Measurements from ENCODE around the gene GATAD2A. TPM values are rescaled to one million over a fixed set of nuclear protein-coding genes. Genes with fewer than 3 reads are reported as not detected.

GATAD2A gene
- total and polyA plus RNA-seq, 10 of the 15 experiments (the other 5 are each of a cell fraction or from before 2014, with no cell fraction given), result 2.6 to 173 (median 32.0) TPM

DNA sequence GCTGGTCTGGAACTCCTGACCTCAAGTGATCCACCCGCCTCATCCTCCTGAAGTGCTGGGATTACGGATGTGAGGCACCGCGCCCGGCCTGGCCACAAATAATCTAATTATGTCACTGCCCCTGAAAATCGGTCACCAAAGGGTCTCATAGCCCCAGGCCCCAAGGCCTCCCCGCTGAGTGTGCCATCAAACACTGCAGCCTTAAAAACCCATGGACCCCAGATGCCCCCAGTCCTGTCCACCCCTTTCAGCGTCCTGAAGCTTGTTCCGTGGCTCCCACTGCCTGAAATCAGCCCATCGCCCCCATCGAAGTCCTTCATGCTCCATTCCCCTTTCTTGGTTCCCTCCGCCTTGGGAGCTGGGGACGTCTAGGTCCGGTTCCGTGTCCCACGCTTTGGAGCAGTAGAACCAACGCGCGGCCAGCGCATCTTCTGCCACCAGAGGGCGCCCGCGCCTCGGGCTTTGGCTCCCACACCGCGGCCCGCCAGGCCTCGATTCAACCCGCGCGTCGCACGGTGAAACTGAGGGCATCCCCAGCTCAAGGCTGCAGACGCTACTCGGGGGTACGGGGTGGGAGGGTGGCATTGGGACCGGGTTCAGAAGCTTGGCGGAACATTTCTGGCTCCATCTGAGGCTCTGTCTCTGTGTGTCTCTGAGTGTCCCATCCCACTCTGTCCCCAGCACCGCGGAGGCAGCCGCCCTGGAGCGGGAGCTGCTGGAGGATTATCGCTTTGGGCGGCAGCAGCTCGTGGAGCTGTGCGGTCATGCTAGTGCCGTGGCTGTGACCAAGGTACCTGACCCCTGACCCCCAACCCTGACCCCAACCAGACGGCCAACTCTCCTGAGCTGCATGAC is 126.7 kb downstream of the GATAD2A start (continued):
- TF ChIP-seq, protein P1, sequence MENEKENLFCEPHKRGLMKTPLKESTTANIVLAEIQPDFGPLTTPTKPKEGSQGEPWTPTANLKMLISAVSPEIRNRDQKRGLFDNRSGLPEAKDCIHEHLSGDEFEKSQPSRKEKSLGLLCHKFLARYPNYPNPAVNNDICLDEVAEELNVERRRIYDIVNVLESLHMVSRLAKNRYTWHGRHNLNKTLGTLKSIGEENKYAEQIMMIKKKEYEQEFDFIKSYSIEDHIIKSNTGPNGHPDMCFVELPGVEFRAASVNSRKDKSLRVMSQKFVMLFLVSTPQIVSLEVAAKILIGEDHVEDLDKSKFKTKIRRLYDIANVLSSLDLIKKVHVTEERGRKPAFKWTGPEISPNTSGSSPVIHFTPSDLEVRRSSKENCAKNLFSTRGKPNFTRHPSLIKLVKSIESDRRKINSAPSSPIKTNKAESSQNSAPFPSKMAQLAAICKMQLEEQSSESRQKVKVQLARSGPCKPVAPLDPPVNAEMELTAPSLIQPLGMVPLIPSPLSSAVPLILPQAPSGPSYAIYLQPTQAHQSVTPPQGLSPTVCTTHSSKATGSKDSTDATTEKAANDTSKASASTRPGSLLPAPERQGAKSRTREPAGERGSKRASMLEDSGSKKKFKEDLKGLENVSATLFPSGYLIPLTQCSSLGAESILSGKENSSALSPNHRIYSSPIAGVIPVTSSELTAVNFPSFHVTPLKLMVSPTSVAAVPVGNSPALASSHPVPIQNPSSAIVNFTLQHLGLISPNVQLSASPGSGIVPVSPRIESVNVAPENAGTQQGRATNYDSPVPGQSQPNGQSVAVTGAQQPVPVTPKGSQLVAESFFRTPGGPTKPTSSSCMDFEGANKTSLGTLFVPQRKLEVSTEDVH (IDR thresholded peaks at IDR 0.05; ENCODE audit: low read depth, partially characterized antibody), result no peak
- TF ChIP-seq RUNX3 (IDR thresholded peaks at IDR 0.05; ENCODE audit: low read length), result 0 out of 2 replicates have a peak, but pooled peaks have one; percentile 22
- peak; percentile 96 for TF ChIP-seq RAD21 (IDR thresholded peaks at IDR 0.05; ENCODE audit: insufficient read depth, low read depth, low read length)
- TF ChIP-seq ASH2L (IDR thresholded peaks at IDR 0.05; ENCODE audit: borderline replicate concordance, low read depth), result no peak
- TF ChIP-seq ATF2 (IDR thresholded peaks at IDR 0.05; ENCODE audit: low read length), result no peak
- no peak for TF ChIP-seq JUNB (IDR thresholded peaks at IDR 0.05)
- peak; percentile 31; the same call in 1 of the 3 replicates for TF ChIP-seq POU2F2 (IDR thresholded peaks at IDR 0.05; ENCODE audit: borderline replicate concordance, low read depth, low read length)
- TF ChIP-seq, protein P2, sequence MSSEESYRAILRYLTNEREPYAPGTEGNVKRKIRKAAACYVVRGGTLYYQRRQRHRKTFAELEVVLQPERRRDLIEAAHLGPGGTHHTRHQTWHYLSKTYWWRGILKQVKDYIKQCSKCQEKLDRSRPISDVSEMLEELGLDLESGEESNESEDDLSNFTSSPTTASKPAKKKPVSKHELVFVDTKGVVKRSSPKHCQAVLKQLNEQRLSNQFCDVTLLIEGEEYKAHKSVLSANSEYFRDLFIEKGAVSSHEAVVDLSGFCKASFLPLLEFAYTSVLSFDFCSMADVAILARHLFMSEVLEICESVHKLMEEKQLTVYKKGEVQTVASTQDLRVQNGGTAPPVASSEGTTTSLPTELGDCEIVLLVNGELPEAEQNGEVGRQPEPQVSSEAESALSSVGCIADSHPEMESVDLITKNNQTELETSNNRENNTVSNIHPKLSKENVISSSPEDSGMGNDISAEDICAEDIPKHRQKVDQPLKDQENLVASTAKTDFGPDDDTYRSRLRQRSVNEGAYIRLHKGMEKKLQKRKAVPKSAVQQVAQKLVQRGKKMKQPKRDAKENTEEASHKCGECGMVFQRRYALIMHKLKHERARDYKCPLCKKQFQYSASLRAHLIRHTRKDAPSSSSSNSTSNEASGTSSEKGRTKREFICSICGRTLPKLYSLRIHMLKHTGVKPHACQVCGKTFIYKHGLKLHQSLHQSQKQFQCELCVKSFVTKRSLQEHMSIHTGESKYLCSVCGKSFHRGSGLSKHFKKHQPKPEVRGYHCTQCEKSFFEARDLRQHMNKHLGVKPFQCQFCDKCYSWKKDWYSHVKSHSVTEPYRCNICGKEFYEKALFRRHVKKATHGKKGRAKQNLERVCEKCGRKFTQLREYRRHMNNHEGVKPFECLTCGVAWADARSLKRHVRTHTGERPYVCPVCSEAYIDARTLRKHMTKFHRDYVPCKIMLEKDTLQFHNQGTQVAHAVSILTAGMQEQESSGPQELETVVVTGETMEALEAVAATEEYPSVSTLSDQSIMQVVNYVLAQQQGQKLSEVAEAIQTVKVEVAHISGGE (CRISPR knock-in tag; IDR thresholded peaks at IDR 0.05), result no peak
- no peak for TF ChIP-seq ZNF217 (IDR thresholded peaks at IDR 0.05)
- TF ChIP-seq MXI1 (IDR thresholded peaks at IDR 0.05; ENCODE audit: low read depth, low read length), result no peak
- no peak for TF ChIP-seq IRF4 (IDR thresholded peaks at IDR 0.05; ENCODE audit: low read depth, low read length)
- TF ChIP-seq SP1 (IDR thresholded peaks at IDR 0.05; ENCODE audit: low read depth, low read length), result no peak
- TF ChIP-seq, protein P3, sequence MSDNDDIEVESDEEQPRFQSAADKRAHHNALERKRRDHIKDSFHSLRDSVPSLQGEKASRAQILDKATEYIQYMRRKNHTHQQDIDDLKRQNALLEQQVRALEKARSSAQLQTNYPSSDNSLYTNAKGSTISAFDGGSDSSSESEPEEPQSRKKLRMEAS (IDR thresholded peaks at IDR 0.05; ENCODE audit: low read depth, low read length), result no peak
- TF ChIP-seq IKZF1 (conservative IDR thresholded peaks at IDR 0.05), result peak; percentile 37; the same call in 1 of the 2 replicates
- TF ChIP-seq EGR1 (IDR thresholded peaks at IDR 0.05; ENCODE audit: borderline replicate concordance in 1 of 2, low read depth in 2 of 2, low read length in 2 of 2), result no peak
- TF ChIP-seq NRF1 (conservative IDR thresholded peaks at IDR 0.05; ENCODE audit: low read depth, low read length), result no peak
- peak; percentile 21; the same call in 1 of the 2 replicates for TF ChIP-seq NBN (IDR thresholded peaks at IDR 0.05)
- TF ChIP-seq, protein P4, sequence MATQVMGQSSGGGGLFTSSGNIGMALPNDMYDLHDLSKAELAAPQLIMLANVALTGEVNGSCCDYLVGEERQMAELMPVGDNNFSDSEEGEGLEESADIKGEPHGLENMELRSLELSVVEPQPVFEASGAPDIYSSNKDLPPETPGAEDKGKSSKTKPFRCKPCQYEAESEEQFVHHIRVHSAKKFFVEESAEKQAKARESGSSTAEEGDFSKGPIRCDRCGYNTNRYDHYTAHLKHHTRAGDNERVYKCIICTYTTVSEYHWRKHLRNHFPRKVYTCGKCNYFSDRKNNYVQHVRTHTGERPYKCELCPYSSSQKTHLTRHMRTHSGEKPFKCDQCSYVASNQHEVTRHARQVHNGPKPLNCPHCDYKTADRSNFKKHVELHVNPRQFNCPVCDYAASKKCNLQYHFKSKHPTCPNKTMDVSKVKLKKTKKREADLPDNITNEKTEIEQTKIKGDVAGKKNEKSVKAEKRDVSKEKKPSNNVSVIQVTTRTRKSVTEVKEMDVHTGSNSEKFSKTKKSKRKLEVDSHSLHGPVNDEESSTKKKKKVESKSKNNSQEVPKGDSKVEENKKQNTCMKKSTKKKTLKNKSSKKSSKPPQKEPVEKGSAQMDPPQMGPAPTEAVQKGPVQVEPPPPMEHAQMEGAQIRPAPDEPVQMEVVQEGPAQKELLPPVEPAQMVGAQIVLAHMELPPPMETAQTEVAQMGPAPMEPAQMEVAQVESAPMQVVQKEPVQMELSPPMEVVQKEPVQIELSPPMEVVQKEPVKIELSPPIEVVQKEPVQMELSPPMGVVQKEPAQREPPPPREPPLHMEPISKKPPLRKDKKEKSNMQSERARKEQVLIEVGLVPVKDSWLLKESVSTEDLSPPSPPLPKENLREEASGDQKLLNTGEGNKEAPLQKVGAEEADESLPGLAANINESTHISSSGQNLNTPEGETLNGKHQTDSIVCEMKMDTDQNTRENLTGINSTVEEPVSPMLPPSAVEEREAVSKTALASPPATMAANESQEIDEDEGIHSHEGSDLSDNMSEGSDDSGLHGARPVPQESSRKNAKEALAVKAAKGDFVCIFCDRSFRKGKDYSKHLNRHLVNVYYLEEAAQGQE (IDR thresholded peaks at IDR 0.05; ENCODE audit: low read depth, low read length), result no peak

All from GM12878 (cell line).